HCT116 (cell line): Measurements from ENCODE around the gene COG6. TPM values are rescaled to one million over a fixed set of nuclear protein-coding genes. Genes with fewer than 3 reads are reported as not detected.

ENCODE experiments used
- ATAC-seq: fragments of 200-7000 bp; cut with Tn5 transposase; 2 replicates; pipeline ENCODE4 v1.9.1; 2020; ENCODE audit warnings: mild to moderate bottlenecking, moderate library complexity
- BruUV-seq: library from RNA; stranded (reverse); fragments of 400-500 nt; replicated peaks from 2 replicates; lab custom pipeline; 2021; lab: Mats Ljungman, UMichigan
- CTCF ChIA-PET: fragments of 300-600 bp; sonication (Branson Sonifier 250); formaldehyde crosslinking; loops from one replicate; lab custom pipeline; 2021; ENCODE audit warnings: antibody characterized with exemption; lab: Charles Lee
- POLR2A ChIA-PET: fragments of 300-600, 350-600 bp; sonication (Branson Sonifier 250); formaldehyde crosslinking; loops from one replicate; lab custom pipeline; 2021; ENCODE audit warnings: antibody characterized with exemption; lab: Charles Lee
- RAD21 ChIA-PET, 2 experiments: fragments of 300-600 bp; sonication (Branson Sonifier 250); formaldehyde crosslinking; loops; one replicate each; lab custom pipeline; 2023; ENCODE audit warnings: low total read pairs in 2 of 2; ENCODE audit not compliant: uncharacterized antibody in 2 of 2, unreplicated experiment in 2 of 2, low non-redundant PET in 1 of 2; lab: Charles Lee
- DNase-seq: peaks from one replicate; pipeline ENCODE4 v3.0.0-alpha.2; 2010; ENCODE audit warnings: low read depth, low spot score
- H2AFZ ChIP-seq: fragments of 200-600 bp; shearing (Covaris generic), sonication (generic); 2 replicates; pipeline ENCODE4 v1.6.1; 2017; ENCODE audit warnings: low read depth, mixed run types, mixed read lengths, antibody characterized with exemption, low read length; ENCODE audit not compliant: poor library complexity, severe bottlenecking
- H3K27ac ChIP-seq: 2 replicates; pipeline ENCODE4 v1.5.1; 2012; ENCODE audit warnings: low read depth, low read length
- H3K27me3 ChIP-seq: fragments of 200-600 bp; sonication (generic); 2 replicates; pipeline ENCODE4 v1.6.1; 2016; ENCODE audit warnings: mixed run types, low read length, mixed read lengths; ENCODE audit not compliant: insufficient read depth
- H3K36me3 ChIP-seq, 2 experiments: fragments of 200-500 bp in 1 of 2; fragments of 200-600 bp in 1 of 2; sonication (Bioruptor generic) in 1 of 2; sonication (generic) in 1 of 2; 2 replicates each; pipeline versions ENCODE4 v1.5.1 to v1.6.1; 2014 to 2016; ENCODE audit warnings: low read length in 2 of 2, inconsistent platforms in 1 of 2, mixed read lengths in 1 of 2, mixed run types in 1 of 2; ENCODE audit not compliant: insufficient read depth in 2 of 2, control insufficient read depth in 1 of 2
- H3K4me1 ChIP-seq, 2 experiments: fragments of 200-600 bp in 1 of 2; sonication (generic) in 1 of 2; 2 replicates each; pipeline versions ENCODE4 v1.5.1 to v1.6.1; 2012 to 2017; ENCODE audit warnings: low read length in 2 of 2, inconsistent platforms in 1 of 2, mild to moderate bottlenecking in 1 of 2, mixed read lengths in 1 of 2, mixed run types in 1 of 2, moderate library complexity in 1 of 2; ENCODE audit not compliant: insufficient read depth in 2 of 2, control insufficient read depth in 1 of 2
- H3K4me2 ChIP-seq: fragments of 200-600 bp; sonication (generic); 2 replicates; pipeline ENCODE4 v1.6.1; 2017; ENCODE audit warnings: mixed run types, low read length, mixed read lengths
- H3K4me3 ChIP-seq, 2 experiments: fragments of 200-600 bp in 1 of 2; sonication (generic) in 1 of 2; replicated peaks in 1 of 2; 2 replicates each; pipeline ENCODE4 v1.5.1; 2011 to 2016; ENCODE audit warnings: low read length in 2 of 2, control low read depth in 1 of 2, low read depth in 1 of 2, mild to moderate bottlenecking in 1 of 2, mixed read lengths in 1 of 2, mixed run types in 1 of 2
- H3K79me2 ChIP-seq: fragments of 200-600 bp; sonication (generic); 2 replicates; pipeline ENCODE4 v1.6.1; 2017; ENCODE audit warnings: mild to moderate bottlenecking, mixed run types, low read length, moderate library complexity, mixed read lengths; ENCODE audit not compliant: insufficient read depth
- H3K9ac ChIP-seq: fragments of 200-600 bp; sonication (generic); 2 replicates; pipeline ENCODE4 v1.6.1; 2016; ENCODE audit warnings: low read length, mixed read lengths
- H3K9me2 ChIP-seq: fragments of 200-600 bp; sonication (generic), shearing (Covaris generic); 2 replicates; pipeline ENCODE4 v1.6.1; 2017; ENCODE audit warnings: mixed run types, mild to moderate bottlenecking, moderate library complexity; ENCODE audit not compliant: insufficient read depth
- H3K9me3 ChIP-seq, 2 experiments: fragments of 200-500 bp in 1 of 2; fragments of 200-600 bp in 1 of 2; sonication (Bioruptor generic) in 1 of 2; sonication (generic) in 1 of 2; 2 replicates each; pipeline ENCODE4 v1.6.1; 2014 to 2017; ENCODE audit warnings: low read length in 2 of 2, mixed read lengths in 2 of 2, inconsistent platforms in 1 of 2, low read depth in 1 of 2, mild to moderate bottlenecking in 1 of 2, mixed run types in 1 of 2, moderate library complexity in 1 of 2; ENCODE audit not compliant: control insufficient read depth in 1 of 2, insufficient read depth in 1 of 2
- H4K20me1 ChIP-seq: fragments of 200-600 bp; sonication (generic), shearing (Covaris generic); 2 replicates; pipeline ENCODE4 v1.6.1; 2017; ENCODE audit warnings: mixed run types, mild to moderate bottlenecking, moderate library complexity; ENCODE audit not compliant: insufficient read depth
- ATF3 ChIP-seq: IDR thresholded peaks from 2 replicates; pipeline ENCODE4 v1.6.1; 2012
- CBX3 ChIP-seq: IDR thresholded peaks from 2 replicates; pipeline ENCODE4 v1.6.1; 2012; ENCODE audit warnings: low read depth
- CEBPB ChIP-seq: IDR thresholded peaks from 2 replicates; pipeline ENCODE4 v1.6.1; 2012; ENCODE audit warnings: low read depth
- ELF1 ChIP-seq: IDR thresholded peaks from 2 replicates; pipeline ENCODE4 v1.6.1; 2012; ENCODE audit warnings: low read depth, borderline replicate concordance
- EZH2 ChIP-seq: fragments of 200-600 bp; sonication (generic); IDR thresholded peaks from 2 replicates; pipeline ENCODE4 v1.6.1; 2017; ENCODE audit warnings: antibody characterized with exemption, mixed run types
- EZH2phosphoT487 ChIP-seq: fragments of 200-600 bp; IDR thresholded peaks from 2 replicates; pipeline ENCODE4 v1.6.1; 2018; ENCODE audit warnings: antibody characterized with exemption, borderline replicate concordance
- FOSL1 ChIP-seq: IDR thresholded peaks from 2 replicates; pipeline ENCODE4 v1.6.1; 2012; ENCODE audit warnings: low read depth
- MAX ChIP-seq: IDR thresholded peaks from 2 replicates; pipeline ENCODE4 v1.6.1; 2012
- POLR2A ChIP-seq: IDR thresholded peaks from 2 replicates; pipeline ENCODE4 v1.7.0; 2011; ENCODE audit warnings: borderline replicate concordance; ENCODE audit not compliant: insufficient read depth, insufficient read length; ENCODE audit errors: extremely low read depth
- POLR2AphosphoS5 ChIP-seq: IDR thresholded peaks from 2 replicates; pipeline ENCODE4 v1.6.1; 2011; ENCODE audit warnings: mild to moderate bottlenecking, low read depth, low read length, moderate library complexity
- RAD21 ChIP-seq: IDR thresholded peaks from 2 replicates; pipeline ENCODE4 v1.6.1; 2012; ENCODE audit warnings: low read depth, mild to moderate bottlenecking
- REST ChIP-seq: IDR thresholded peaks from 2 replicates; pipeline ENCODE4 v1.6.1; 2012; ENCODE audit warnings: low read depth
- SIN3A ChIP-seq: IDR thresholded peaks from 2 replicates; pipeline ENCODE4 v1.6.1; 2012; ENCODE audit warnings: low read depth
- SRF ChIP-seq: IDR thresholded peaks from 2 replicates; pipeline ENCODE4 v1.6.1; 2012; ENCODE audit warnings: low read depth
- TCF7L2 ChIP-seq: IDR thresholded peaks from 2 replicates; pipeline ENCODE4 v1.7.0; 2011; ENCODE audit warnings: borderline replicate concordance, inconsistent platforms; ENCODE audit not compliant: insufficient read depth, insufficient read length; ENCODE audit errors: extremely low read depth
- YY1 ChIP-seq: IDR thresholded peaks from 2 replicates; pipeline ENCODE4 v1.6.1; 2011; ENCODE audit warnings: low read length, low read depth, moderate library complexity, mild to moderate bottlenecking; ENCODE audit not compliant: insufficient replicate concordance; ENCODE audit errors: extremely low read depth
- ZFX ChIP-seq: fragments of 450-650 bp; IDR thresholded peaks from 2 replicates; pipeline ENCODE4 v1.6.1; 2017
- ZNF274 ChIP-seq: fragments of 200-500 bp; sonication (Bioruptor generic); IDR thresholded peaks from 2 replicates; pipeline ENCODE4 v1.6.1; 2014; ENCODE audit warnings: mild to moderate bottlenecking, low read depth, low read length, inconsistent platforms
- intact Hi-C: fragments of 100-400 bp; cut with micrococcal nuclease; formaldehyde crosslinking; loops from 2 replicates; pipeline ENCODE4 v1.10.0; 2022
- total RNA-seq: library from RNA; stranded (reverse); gene quantifications from one replicate; pipeline ENCODE4 v1.2.1, GENCODE V29; 2021; ENCODE audit not compliant: unreplicated experiment

The COG6 gene
- total RNA-seq, 1 experiment from 2014 or later = 33.6 TPM

GRCh38 chr13:39685652-39686051 lies 30.2 kb downstream of the COG6 start (continued):
- TF ChIP-seq EZH2phosphoT487 = no peak
- TF ChIP-seq REST = no peak
- no peak for TF ChIP-seq CBX3
- no peak for TF ChIP-seq ZNF274
- no peak for TF ChIP-seq TCF7L2
- TF ChIP-seq RAD21 = no peak
- TF ChIP-seq POLR2A = no peak
- TF ChIP-seq MAX = no peak
- TF ChIP-seq, all 23 proteins: peak for 0

GRCh38 chr13:39688278-39688677 lies 32.8 kb downstream of the COG6 start:
- Histone ChIP-seq H3K9ac (no peak overlapping the region), H4K20me1 (no peaks in the 10 kb centered on the region), H3K27me3 (no peaks in the 10 kb centered on the region), H3K4me3 (no peak overlapping the region), H3K9me2 (no peaks in the 10 kb centered on the region), H3K36me3 (no peaks in the 10 kb centered on the region), H3K27ac (no peak overlapping the region), H3K4me2 (no peak overlapping the region), H3K9me3 (no peaks in the 10 kb centered on the region), H3K4me1 (no peaks in the 10 kb centered on the region), H2AFZ (no peak overlapping the region), H3K79me2 (no peaks in the 10 kb centered on the region)
- no peak for DNase-seq
- ChIA-PET CTCF (no interaction called here), RAD21 (no interaction called here), POLR2A (no interaction called here)
- no TSS peak for BruUV-seq
- no peak for ATAC-seq
- intact Hi-C loops = loop anchor here (5.0 kb wide), 1 partner anchor 1089 kb away; no protein-coding TSS in a partner anchor
- TF ChIP-seq SRF (no peak), CBX3 (no peak), FOSL1 (no peak), POLR2AphosphoS5 (no peak), ZFX (no peak), RAD21 (no peak), POLR2A (no peak), MAX (no peak), SIN3A (no peak), ATF3 (no peak), CEBPB (no peak), YY1 (no peak), REST (no peak), EZH2 (no peak), ELF1 (no peak), TCF7L2 (no peak)
